ENCODE measurements around the gene RASL10B. TPM values are rescaled to one million over a fixed set of nuclear protein-coding genes. Genes with fewer than 3 reads are reported as not detected.

RASL10B gene
- total RNA-seq, 2 experiments from 2014 or later: 0.22 to 0.47 TPM

DNA sequence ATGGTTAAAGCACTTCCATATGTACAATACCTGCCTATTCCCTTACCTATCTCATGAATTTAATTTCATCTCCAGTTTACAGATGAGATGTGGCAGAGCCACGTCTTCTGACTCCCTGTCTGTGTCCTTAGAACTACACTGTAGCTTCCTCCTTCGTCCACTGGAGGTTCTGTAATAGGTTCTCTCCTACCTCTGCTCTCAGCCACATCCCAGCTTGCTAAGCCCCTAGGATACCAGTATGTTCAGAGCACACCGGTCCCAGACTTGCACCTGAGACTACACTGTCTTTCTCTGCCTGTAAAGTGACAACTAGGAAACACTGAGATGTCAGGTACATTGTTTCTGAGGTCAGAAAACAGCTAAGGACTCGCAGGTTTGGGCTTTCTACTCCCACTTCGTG, 3.8 kb upstream of the RASL10B start:
- Mint-ChIP-seq H3K9me3 (no peaks in the 10 kb centered on the region), H3K27me3 (no peaks in the 10 kb centered on the region), H3K4me3 (no peak overlapping the region), H3K27ac (no peak overlapping the region), H3K36me3 (ENCODE audit: low read depth) (peaks cover 51% of the 10 kb centered on the region), H3K4me1 (ENCODE audit: low read depth) (peaks cover 21% of the 10 kb centered on the region)
- TF ChIP-seq, protein P1, sequence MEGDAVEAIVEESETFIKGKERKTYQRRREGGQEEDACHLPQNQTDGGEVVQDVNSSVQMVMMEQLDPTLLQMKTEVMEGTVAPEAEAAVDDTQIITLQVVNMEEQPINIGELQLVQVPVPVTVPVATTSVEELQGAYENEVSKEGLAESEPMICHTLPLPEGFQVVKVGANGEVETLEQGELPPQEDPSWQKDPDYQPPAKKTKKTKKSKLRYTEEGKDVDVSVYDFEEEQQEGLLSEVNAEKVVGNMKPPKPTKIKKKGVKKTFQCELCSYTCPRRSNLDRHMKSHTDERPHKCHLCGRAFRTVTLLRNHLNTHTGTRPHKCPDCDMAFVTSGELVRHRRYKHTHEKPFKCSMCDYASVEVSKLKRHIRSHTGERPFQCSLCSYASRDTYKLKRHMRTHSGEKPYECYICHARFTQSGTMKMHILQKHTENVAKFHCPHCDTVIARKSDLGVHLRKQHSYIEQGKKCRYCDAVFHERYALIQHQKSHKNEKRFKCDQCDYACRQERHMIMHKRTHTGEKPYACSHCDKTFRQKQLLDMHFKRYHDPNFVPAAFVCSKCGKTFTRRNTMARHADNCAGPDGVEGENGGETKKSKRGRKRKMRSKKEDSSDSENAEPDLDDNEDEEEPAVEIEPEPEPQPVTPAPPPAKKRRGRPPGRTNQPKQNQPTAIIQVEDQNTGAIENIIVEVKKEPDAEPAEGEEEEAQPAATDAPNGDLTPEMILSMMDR (IDR thresholded peaks at IDR 0.05): no peak
- H3K4me3 ChIP-seq (ENCODE audit: low read length): no peak overlapping the region
- CTCF ChIA-PET: interaction anchor here (1.6 kb wide), 1 partner anchor 8 kb away, joined by 4 read pairs; no protein-coding TSS in a partner anchor
- DNase-seq: no peak
- POLR2A ChIA-PET: no interaction called here
- intact Hi-C loops (cut with DNase I, micrococcal nuclease): no loop called here
- peaks cover 49% of the 10 kb centered on the region for H3K36me3 ChIP-seq (ENCODE audit: insufficient read depth, low read length)
- peaks cover 16% of the 10 kb centered on the region for H3K4me1 ChIP-seq (ENCODE audit: insufficient read depth, low read length)
- H3K27me3 ChIP-seq (ENCODE audit: control insufficient read depth in 1 of 2, insufficient read depth in 2 of 2, low read length in 2 of 2): no peaks in the 10 kb centered on the region
- H3K9me3 ChIP-seq (ENCODE audit: control insufficient read depth in 1 of 2, insufficient read depth in 1 of 2, low read length in 2 of 2): no peaks in the 10 kb centered on the region
- no peak overlapping the region for H3K27ac ChIP-seq (ENCODE audit: low read depth in 1 of 2, low read length in 2 of 2)
- ATAC-seq (ENCODE audit: poor library complexity): no peak

DNA sequence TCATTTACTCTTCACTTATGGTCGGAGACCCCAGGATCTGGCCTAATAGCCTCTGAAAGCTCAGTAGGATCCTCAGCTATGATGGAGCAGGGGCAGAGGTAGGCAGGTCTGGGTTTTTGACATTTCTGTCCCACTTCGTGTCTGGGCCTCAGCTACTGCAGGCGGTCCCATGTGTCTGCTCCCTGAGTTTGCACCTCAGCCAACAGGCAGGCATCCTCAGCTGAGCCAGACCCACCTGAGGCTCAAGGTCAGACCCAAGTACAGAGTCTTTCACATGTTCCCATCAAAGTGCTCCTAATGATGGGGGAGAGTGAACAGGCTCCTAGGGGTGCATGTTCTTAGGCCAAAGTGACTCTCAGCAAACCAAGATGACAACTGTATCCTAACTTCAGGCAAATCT, 2.9 kb upstream of the RASL10B start:
- intact Hi-C loops (cut with DNase I, micrococcal nuclease): no loop called here
- DNase-seq (no peak), ATAC-seq (ENCODE audit: poor library complexity) (no peak)
- H3K4me1 ChIP-seq (ENCODE audit: insufficient read depth, low read length): peaks cover 16% of the 10 kb centered on the region
- peaks cover 41% of the 10 kb centered on the region for H3K36me3 ChIP-seq (ENCODE audit: insufficient read depth, low read length)
- CTCF ChIA-PET: no interaction called here
- Mint-ChIP-seq H3K4me3 (no peak overlapping the region), H3K4me1 (ENCODE audit: low read depth) (peaks cover 28% of the 10 kb centered on the region), H3K9me3 (no peaks in the 10 kb centered on the region), H3K27me3 (no peaks in the 10 kb centered on the region), H3K27ac (no peak overlapping the region), H3K36me3 (ENCODE audit: low read depth) (peaks cover 42% of the 10 kb centered on the region)
- H3K27me3 ChIP-seq (ENCODE audit: control insufficient read depth in 1 of 2, insufficient read depth in 2 of 2, low read length in 2 of 2): no peaks in the 10 kb centered on the region
- POLR2A ChIA-PET: no interaction called here
- TF ChIP-seq, protein P1 (IDR thresholded peaks at IDR 0.05): no peak
- no peak overlapping the region for H3K4me3 ChIP-seq (ENCODE audit: low read length)
- H3K9me3 ChIP-seq (ENCODE audit: control insufficient read depth in 1 of 2, insufficient read depth in 1 of 2, low read length in 2 of 2): no peaks in the 10 kb centered on the region
- no peak overlapping the region for H3K27ac ChIP-seq (ENCODE audit: low read depth in 1 of 2, low read length in 2 of 2)

DNA sequence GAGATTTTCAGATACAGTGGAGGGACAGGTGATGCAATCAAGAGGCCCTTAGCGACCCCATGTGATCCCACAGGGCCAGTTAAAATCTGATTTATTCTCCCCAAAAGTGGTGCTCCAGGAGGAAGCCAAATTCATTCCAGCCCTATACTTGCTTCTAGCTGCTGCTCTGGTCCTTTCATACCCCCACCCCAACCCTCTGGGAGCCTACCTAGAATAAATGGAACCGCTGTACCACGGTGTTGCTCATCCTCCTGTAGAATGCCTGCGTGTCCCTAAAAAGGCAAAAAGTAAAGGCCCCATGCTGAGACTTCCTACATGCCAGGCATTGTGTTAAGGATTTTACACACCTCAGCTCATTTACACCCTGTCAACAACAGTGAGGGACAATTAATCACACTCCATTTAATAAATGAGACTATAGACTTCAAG, 2.0 kb upstream of the RASL10B start:
- H3K27ac Mint-ChIP-seq: no peak overlapping the region
- intact Hi-C loops (cut with DNase I, micrococcal nuclease): no loop called here
- Histone ChIP-seq H3K9me3 (ENCODE audit: control insufficient read depth in 1 of 2, insufficient read depth in 1 of 2, low read length in 2 of 2) (no peaks in the 10 kb centered on the region), H3K4me3 (ENCODE audit: low read length) (no peak overlapping the region), H3K27me3 (ENCODE audit: control insufficient read depth in 1 of 2, insufficient read depth in 2 of 2, low read length in 2 of 2) (no peaks in the 10 kb centered on the region), H3K36me3 (ENCODE audit: insufficient read depth, low read length) (peaks cover 32% of the 10 kb centered on the region), H3K4me1 (ENCODE audit: insufficient read depth, low read length) (peaks cover 16% of the 10 kb centered on the region), H3K27ac (ENCODE audit: low read depth in 1 of 2, low read length in 2 of 2) (no peak overlapping the region)
- no peak for ATAC-seq (ENCODE audit: poor library complexity)
- CTCF ChIA-PET: no interaction called here
- POLR2A ChIA-PET: no interaction called here
- no peaks in the 10 kb centered on the region for H3K9me3 Mint-ChIP-seq
- peaks cover 33% of the 10 kb centered on the region for H3K36me3 Mint-ChIP-seq (ENCODE audit: low read depth)
- peaks cover 28% of the 10 kb centered on the region for H3K4me1 Mint-ChIP-seq (ENCODE audit: low read depth)
- no peak for DNase-seq
- H3K4me3 Mint-ChIP-seq: peak overlapping the region; percentile 76
- H3K27me3 Mint-ChIP-seq: no peaks in the 10 kb centered on the region
- TF ChIP-seq, protein P1 (IDR thresholded peaks at IDR 0.05): no peak

Measured in CD4-positive, alpha-beta T cell (primary cell).